Suprapubic skin (tissue), 4 donors: ENCODE measurements around the gene CHAF1A.

Experiments used
- CTCF ChIP-seq, 2 donors: fragments of 200-600 bp in 1 of 2; fragments of 450-650 bp in 1 of 2; sonication (generic) in 1 of 2; IDR thresholded peaks; one replicate each; pipeline ENCODE4 v1.5.1; 2016 to 2019; ENCODE audit warnings: antibody characterized with exemption in 2 of 2, mild to moderate bottlenecking in 1 of 2, moderate library complexity in 1 of 2
- EP300 ChIP-seq: sonication (generic); formaldehyde crosslinking; IDR thresholded peaks from one replicate; pipeline ENCODE4 v1.6.1; 2017; ENCODE audit warnings: antibody characterized with exemption
- POLR2A ChIP-seq, 2 donors: fragments of 450-650 bp; IDR thresholded peaks; one replicate each; pipeline ENCODE4 v1.6.1; 2017; ENCODE audit warnings: antibody characterized with exemption in 2 of 2, mild to moderate bottlenecking in 2 of 2, moderate library complexity in 2 of 2
- POLR2AphosphoS5 ChIP-seq, 3 donors: sonication (generic); formaldehyde crosslinking; IDR thresholded peaks; one replicate each; pipeline ENCODE4 v1.6.1; 2017; ENCODE audit warnings: antibody characterized with exemption in 3 of 3

- TF ChIP-seq POLR2A (IDR thresholded peaks at IDR 0.05) (no peak), CTCF (IDR thresholded peaks at IDR 0.05) (no peak), POLR2AphosphoS5 (IDR thresholded peaks at IDR 0.05) (no peak), EP300 (no peak)
Observed at GRCh38 chr19:4358709-4359626, 43.5 kb upstream of the CHAF1A start.
